WTC11 (cell line): ENCODE results near the gene LSM2. TPM values are rescaled to one million over a fixed set of nuclear protein-coding genes. Genes with fewer than 3 reads are reported as not detected.

Source experiments
- ATAC-seq: fragments of 200-7000 bp; cut with Tn5 transposase; 2 replicates; pipeline ENCODE4 v1.10.0; 2021; ENCODE audit warnings: mild to moderate bottlenecking, moderate library complexity
- CTCF ChIA-PET: fragments of 300-600 bp; sonication (Branson Sonifier 250); formaldehyde crosslinking; loops from one replicate; lab custom pipeline; 2021; ENCODE audit warnings: antibody characterized with exemption; lab: Charles Lee
- POLR2A ChIA-PET: fragments of 350-600 bp; sonication (Branson Sonifier 250); formaldehyde crosslinking; loops from one replicate; lab custom pipeline; 2021; ENCODE audit warnings: antibody characterized with exemption; lab: Charles Lee
- DNase-seq: peaks from one replicate; pipeline ENCODE4 v3.0.0; 2021; ENCODE audit warnings: low spot score
- H3K27ac Mint-ChIP-seq: 2 replicates; pipeline ENCODE4 v1.8.0; 2021; ENCODE audit warnings: mixed read lengths
- H3K27me3 Mint-ChIP-seq: 2 replicates; pipeline ENCODE4 v1.8.0; 2021; ENCODE audit warnings: low read depth, mild to moderate bottlenecking, moderate library complexity, mixed read lengths
- H3K36me3 Mint-ChIP-seq: 2 replicates; pipeline ENCODE4 v1.8.0; 2021; ENCODE audit warnings: mixed read lengths
- H3K4me1 Mint-ChIP-seq: 2 replicates; pipeline ENCODE4 v1.8.0; 2022; ENCODE audit warnings: mixed read lengths
- H3K4me3 Mint-ChIP-seq: 2 replicates; pipeline ENCODE4 v1.8.0; 2021; ENCODE audit warnings: mild to moderate bottlenecking, moderate library complexity, mixed read lengths
- H3K9me3 Mint-ChIP-seq: 2 replicates; pipeline ENCODE4 v1.8.0; 2021; ENCODE audit warnings: mixed read lengths
- ATF1 ChIP-seq: sonication (generic); formaldehyde crosslinking; IDR thresholded peaks from 2 replicates; pipeline ENCODE4 v1.8.1; 2023; ENCODE audit warnings: mild to moderate bottlenecking, moderate library complexity, missing genetic modification reagents
- ELF4 ChIP-seq: sonication (generic); formaldehyde crosslinking; IDR thresholded peaks from 2 replicates; pipeline ENCODE4 v1.8.1; 2022; ENCODE audit warnings: low read depth, mild to moderate bottlenecking, moderate library complexity, missing genetic modification reagents
- EMX1 ChIP-seq: fragments of 250-450 bp; sonication (Bioruptor Pico); IDR thresholded peaks from 2 replicates; pipeline ENCODE4 v1.8.0; 2021; ENCODE audit warnings: mild to moderate bottlenecking
- FOXP1 ChIP-seq: sonication (generic); formaldehyde crosslinking; IDR thresholded peaks from 2 replicates; pipeline ENCODE4 v1.8.0; 2022; ENCODE audit warnings: missing genetic modification reagents, mild to moderate bottlenecking, moderate library complexity, borderline replicate concordance
- GTF2I ChIP-seq: fragments of 250-450 bp; sonication (Bioruptor Pico); conservative IDR thresholded peaks from 2 replicates; pipeline ENCODE4 v1.4.0; 2021; ENCODE audit warnings: mild to moderate bottlenecking
- IRF2 ChIP-seq: sonication (generic); formaldehyde crosslinking; IDR thresholded peaks from 2 replicates; pipeline ENCODE4 v1.8.0; 2022; ENCODE audit warnings: low read depth, missing genetic modification reagents, borderline replicate concordance
- NR2C2 ChIP-seq: sonication (generic); formaldehyde crosslinking; IDR thresholded peaks from 2 replicates; pipeline ENCODE4 v1.8.0; 2022; ENCODE audit warnings: mild to moderate bottlenecking, missing genetic modification reagents
- NR3C1 ChIP-seq: sonication (generic); formaldehyde crosslinking; conservative IDR thresholded peaks from 2 replicates; pipeline ENCODE4 v1.8.1; 2023; ENCODE audit warnings: low read depth, mild to moderate bottlenecking, missing genetic modification reagents
- RORB ChIP-seq: fragments of 250-450 bp; sonication (Bioruptor Pico); IDR thresholded peaks from 2 replicates; pipeline ENCODE4 v1.9.0; 2021; ENCODE audit warnings: mild to moderate bottlenecking
- SMAD3 ChIP-seq: sonication (generic); formaldehyde crosslinking; IDR thresholded peaks from 2 replicates; pipeline ENCODE4 v1.8.0; 2022; ENCODE audit warnings: missing genetic modification reagents, mild to moderate bottlenecking, borderline replicate concordance
- TEAD4 ChIP-seq: sonication (generic); formaldehyde crosslinking; IDR thresholded peaks from 2 replicates; pipeline ENCODE4 v1.8.0; 2022; ENCODE audit warnings: mild to moderate bottlenecking, missing genetic modification reagents
- ZNF121 ChIP-seq: sonication (generic); formaldehyde crosslinking; IDR thresholded peaks from 2 replicates; pipeline ENCODE4 v1.8.0; 2023; ENCODE audit warnings: missing genetic modification reagents
- ZNF423 ChIP-seq: fragments of 250-450 bp; sonication (Bioruptor Pico); IDR thresholded peaks from 2 replicates; pipeline ENCODE4 v2.1.2; 2022; ENCODE audit warnings: mild to moderate bottlenecking, moderate library complexity
- total RNA-seq: library from RNA; stranded (reverse); gene quantifications from 3 replicates; pipeline ENCODE4 v1.2.3, GENCODE V29; 2021
- TF ChIP-seq, protein P1 (sequence below): sonication (generic); formaldehyde crosslinking; IDR thresholded peaks from 2 replicates; pipeline ENCODE4 v1.8.0; 2023; ENCODE audit warnings: missing genetic modification reagents
- TF ChIP-seq, protein P2 (sequence below): fragments of 250-450 bp; sonication (Bioruptor Pico); IDR thresholded peaks from 2 replicates; pipeline ENCODE4 v1.9.0; 2021; ENCODE audit warnings: mild to moderate bottlenecking, borderline replicate concordance
- TF ChIP-seq, protein P3 (sequence below): sonication (generic); formaldehyde crosslinking; IDR thresholded peaks from 2 replicates; pipeline ENCODE4 v1.8.1; 2023; ENCODE audit warnings: mild to moderate bottlenecking, moderate library complexity, missing genetic modification reagents
- TF ChIP-seq, protein P4 (sequence below): fragments of 250-450 bp; sonication (Bioruptor Pico); IDR thresholded peaks from 2 replicates; pipeline ENCODE4 v1.8.0; 2021; ENCODE audit warnings: mild to moderate bottlenecking
- TF ChIP-seq, protein P5 (sequence below): sonication (generic); formaldehyde crosslinking; IDR thresholded peaks from 2 replicates; pipeline ENCODE4 v1.8.1; 2023; ENCODE audit warnings: mild to moderate bottlenecking, missing genetic modification reagents
- TF ChIP-seq, protein P6 (sequence below): sonication (generic); formaldehyde crosslinking; IDR thresholded peaks from 2 replicates; pipeline ENCODE4 v1.8.1; 2022; ENCODE audit warnings: low read depth, mild to moderate bottlenecking, moderate library complexity, missing genetic modification reagents, borderline replicate concordance

Gene LSM2
- total RNA-seq, 1 experiment from 2014 or later: 104 TPM

DNA sequence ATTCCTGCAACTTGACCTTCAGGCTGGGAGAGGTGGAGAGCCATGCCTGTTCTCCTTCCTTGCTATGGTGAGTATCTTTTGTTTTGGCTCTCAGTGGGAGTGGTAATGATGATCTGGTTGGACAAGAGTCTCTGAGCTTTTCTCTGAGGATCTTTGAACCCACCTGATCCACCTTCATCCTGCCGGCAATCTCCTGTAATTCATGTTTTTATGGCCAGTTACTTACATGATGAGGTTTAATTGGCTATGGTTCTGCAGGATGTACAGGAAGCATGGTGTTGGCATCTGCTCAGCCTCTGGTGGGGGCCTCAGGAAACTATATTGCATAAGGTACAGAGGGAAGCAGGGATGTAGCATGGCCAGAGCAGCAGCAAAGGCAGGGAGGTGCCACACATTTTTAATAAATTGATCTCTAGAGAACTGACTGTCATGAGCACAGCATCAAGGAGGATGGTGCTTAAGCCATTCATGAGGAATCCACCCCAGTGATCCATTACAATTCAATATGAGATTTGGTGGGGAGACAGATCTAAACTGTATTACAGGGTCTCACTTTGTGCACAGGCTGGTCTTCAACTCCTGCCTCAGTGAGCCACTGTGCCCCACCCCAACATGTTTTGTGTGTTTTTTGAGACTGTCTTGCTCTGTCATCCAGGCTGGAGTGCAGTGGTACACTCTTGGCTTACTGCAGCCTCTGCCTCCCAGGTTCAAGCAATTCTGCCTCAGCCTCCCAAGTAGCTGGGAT is 30.8 kb upstream of the LSM2 start:
- ATAC-seq: no peak
- Mint-ChIP-seq H3K36me3 (peaks cover 64% of the 10 kb centered on the region), H3K27ac (peak overlapping the region; percentile 100), H3K27me3 (no peaks in the 10 kb centered on the region), H3K4me3 (peak overlapping the region; percentile 99), H3K4me1 (peaks cover 28% of the 10 kb centered on the region), H3K9me3 (no peaks in the 10 kb centered on the region)
- CTCF ChIA-PET: interaction anchor here (0.7 to 1.3 kb wide), 2 partner anchors 42 to 46 kb away, joined by 3 read pairs; partner anchors contain the start of gene VARS1
- TF ChIP-seq SMAD3: no peak
- TF ChIP-seq, protein P1, sequence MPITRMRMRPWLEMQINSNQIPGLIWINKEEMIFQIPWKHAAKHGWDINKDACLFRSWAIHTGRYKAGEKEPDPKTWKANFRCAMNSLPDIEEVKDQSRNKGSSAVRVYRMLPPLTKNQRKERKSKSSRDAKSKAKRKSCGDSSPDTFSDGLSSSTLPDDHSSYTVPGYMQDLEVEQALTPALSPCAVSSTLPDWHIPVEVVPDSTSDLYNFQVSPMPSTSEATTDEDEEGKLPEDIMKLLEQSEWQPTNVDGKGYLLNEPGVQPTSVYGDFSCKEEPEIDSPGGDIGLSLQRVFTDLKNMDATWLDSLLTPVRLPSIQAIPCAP (CRISPR knock-in tag): no peak
- TF ChIP-seq NR3C1 (CRISPR knock-in tag): no peak
- TF ChIP-seq, protein P2, sequence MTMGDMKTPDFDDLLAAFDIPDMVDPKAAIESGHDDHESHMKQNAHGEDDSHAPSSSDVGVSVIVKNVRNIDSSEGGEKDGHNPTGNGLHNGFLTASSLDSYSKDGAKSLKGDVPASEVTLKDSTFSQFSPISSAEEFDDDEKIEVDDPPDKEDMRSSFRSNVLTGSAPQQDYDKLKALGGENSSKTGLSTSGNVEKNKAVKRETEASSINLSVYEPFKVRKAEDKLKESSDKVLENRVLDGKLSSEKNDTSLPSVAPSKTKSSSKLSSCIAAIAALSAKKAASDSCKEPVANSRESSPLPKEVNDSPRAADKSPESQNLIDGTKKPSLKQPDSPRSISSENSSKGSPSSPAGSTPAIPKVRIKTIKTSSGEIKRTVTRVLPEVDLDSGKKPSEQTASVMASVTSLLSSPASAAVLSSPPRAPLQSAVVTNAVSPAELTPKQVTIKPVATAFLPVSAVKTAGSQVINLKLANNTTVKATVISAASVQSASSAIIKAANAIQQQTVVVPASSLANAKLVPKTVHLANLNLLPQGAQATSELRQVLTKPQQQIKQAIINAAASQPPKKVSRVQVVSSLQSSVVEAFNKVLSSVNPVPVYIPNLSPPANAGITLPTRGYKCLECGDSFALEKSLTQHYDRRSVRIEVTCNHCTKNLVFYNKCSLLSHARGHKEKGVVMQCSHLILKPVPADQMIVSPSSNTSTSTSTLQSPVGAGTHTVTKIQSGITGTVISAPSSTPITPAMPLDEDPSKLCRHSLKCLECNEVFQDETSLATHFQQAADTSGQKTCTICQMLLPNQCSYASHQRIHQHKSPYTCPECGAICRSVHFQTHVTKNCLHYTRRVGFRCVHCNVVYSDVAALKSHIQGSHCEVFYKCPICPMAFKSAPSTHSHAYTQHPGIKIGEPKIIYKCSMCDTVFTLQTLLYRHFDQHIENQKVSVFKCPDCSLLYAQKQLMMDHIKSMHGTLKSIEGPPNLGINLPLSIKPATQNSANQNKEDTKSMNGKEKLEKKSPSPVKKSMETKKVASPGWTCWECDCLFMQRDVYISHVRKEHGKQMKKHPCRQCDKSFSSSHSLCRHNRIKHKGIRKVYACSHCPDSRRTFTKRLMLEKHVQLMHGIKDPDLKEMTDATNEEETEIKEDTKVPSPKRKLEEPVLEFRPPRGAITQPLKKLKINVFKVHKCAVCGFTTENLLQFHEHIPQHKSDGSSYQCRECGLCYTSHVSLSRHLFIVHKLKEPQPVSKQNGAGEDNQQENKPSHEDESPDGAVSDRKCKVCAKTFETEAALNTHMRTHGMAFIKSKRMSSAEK (CRISPR knock-in tag): peak; percentile 13; the same call in 1 of the 2 replicates
- TF ChIP-seq EMX1 (CRISPR knock-in tag): peak; percentile 46; the same call in 1 of the 2 replicates
- TF ChIP-seq ATF1: no peak
- POLR2A ChIA-PET: interaction anchor here (1.6 kb wide), 1 partner anchor 22 kb away, joined by 4 read pairs; the partner anchor contains the start of genes HSPA1A and HSPA1L
- DNase-seq: no peak

DNA sequence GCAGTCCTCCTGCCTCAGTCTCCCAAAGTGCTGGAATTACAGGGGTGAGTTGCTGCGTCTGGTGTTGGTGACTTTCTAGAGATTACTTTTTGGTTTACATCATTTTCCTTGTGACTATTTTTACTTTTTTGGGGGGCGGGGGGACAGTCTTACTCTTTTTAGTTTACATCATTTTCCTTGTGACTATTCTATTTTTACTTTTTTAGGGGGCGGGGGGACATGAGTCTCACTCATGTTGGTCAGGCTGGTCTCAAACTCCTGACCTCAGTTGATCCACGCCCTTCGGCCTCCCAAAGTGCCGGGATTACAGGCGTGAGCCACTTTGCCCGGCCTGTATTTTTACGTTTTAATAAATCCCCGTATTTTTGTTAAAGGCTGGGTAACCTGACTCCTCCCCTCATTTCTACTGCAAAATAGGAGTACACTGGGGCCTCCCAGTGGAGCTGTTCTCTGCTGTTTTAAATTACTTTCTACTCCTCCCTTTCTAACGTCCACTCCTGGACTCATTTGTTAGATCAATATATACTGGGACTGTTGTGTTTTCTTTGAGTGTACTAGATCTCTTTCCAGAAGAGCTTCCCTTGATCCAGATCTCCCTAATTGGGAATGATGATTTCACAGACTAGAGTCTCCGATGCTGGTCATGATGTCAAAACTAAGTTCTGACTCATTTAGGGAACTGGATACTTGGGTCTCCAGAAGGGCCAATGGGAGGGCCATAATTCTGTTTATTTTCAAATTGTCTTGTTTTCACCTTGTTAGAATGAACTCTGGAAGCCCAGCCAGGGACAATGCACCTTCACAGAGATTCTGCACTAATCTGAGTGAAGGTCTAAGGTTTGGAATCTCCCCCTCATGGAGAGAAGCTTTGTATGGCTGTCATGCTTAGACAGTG is 30.0 kb upstream of the LSM2 start:
- H3K4me3 Mint-ChIP-seq: peak overlapping the region; percentile 99
- H3K27me3 Mint-ChIP-seq: no peaks in the 10 kb centered on the region
- ATAC-seq: no peak
- H3K9me3 Mint-ChIP-seq: no peaks in the 10 kb centered on the region
- ChIA-PET POLR2A (interaction anchor here (1.6 kb wide), 1 partner anchor 21 kb away, joined by 4 read pairs; the partner anchor contains the start of genes HSPA1A and HSPA1L), CTCF (interaction anchor here (0.7 to 2.1 kb wide), 2 partner anchors 26 to 45 kb away, joined by 3 to 6 read pairs; partner anchors contain the start of gene NEU1)
- DNase-seq: no peak
- peak overlapping the region; percentile 100 for H3K27ac Mint-ChIP-seq
- H3K36me3 Mint-ChIP-seq: peaks cover 64% of the 10 kb centered on the region
- H3K4me1 Mint-ChIP-seq: peaks cover 28% of the 10 kb centered on the region
- TF ChIP-seq TEAD4 (CRISPR knock-in tag) (no peak), GTF2I (CRISPR knock-in tag) (no peak), IRF2 (CRISPR knock-in tag) (no peak), RORB (no peak), NR2C2 (CRISPR knock-in tag) (no peak), FOXP1 (CRISPR knock-in tag) (no peak), ELF4 (no peak), ZNF121 (CRISPR knock-in tag) (no peak), ZNF423 (CRISPR knock-in tag) (no peak)
- TF ChIP-seq, protein P3, sequence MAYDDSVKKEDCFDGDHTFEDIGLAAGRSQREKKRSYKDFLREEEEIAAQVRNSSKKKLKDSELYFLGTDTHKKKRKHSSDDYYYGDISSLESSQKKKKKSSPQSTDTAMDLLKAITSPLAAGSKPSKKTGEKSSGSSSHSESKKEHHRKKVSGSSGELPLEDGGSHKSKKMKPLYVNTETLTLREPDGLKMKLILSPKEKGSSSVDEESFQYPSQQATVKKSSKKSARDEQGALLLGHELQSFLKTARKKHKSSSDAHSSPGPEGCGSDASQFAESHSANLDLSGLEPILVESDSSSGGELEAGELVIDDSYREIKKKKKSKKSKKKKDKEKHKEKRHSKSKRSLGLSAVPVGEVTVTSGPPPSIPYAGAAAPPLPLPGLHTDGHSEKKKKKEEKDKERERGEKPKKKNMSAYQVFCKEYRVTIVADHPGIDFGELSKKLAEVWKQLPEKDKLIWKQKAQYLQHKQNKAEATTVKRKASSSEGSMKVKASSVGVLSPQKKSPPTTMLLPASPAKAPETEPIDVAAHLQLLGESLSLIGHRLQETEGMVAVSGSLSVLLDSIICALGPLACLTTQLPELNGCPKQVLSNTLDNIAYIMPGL (CRISPR knock-in tag): no peak
- TF ChIP-seq, protein P4, sequence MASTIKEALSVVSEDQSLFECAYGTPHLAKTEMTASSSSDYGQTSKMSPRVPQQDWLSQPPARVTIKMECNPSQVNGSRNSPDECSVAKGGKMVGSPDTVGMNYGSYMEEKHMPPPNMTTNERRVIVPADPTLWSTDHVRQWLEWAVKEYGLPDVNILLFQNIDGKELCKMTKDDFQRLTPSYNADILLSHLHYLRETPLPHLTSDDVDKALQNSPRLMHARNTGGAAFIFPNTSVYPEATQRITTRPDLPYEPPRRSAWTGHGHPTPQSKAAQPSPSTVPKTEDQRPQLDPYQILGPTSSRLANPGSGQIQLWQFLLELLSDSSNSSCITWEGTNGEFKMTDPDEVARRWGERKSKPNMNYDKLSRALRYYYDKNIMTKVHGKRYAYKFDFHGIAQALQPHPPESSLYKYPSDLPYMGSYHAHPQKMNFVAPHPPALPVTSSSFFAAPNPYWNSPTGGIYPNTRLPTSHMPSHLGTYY (CRISPR knock-in tag): no peak
- TF ChIP-seq, protein P5, sequence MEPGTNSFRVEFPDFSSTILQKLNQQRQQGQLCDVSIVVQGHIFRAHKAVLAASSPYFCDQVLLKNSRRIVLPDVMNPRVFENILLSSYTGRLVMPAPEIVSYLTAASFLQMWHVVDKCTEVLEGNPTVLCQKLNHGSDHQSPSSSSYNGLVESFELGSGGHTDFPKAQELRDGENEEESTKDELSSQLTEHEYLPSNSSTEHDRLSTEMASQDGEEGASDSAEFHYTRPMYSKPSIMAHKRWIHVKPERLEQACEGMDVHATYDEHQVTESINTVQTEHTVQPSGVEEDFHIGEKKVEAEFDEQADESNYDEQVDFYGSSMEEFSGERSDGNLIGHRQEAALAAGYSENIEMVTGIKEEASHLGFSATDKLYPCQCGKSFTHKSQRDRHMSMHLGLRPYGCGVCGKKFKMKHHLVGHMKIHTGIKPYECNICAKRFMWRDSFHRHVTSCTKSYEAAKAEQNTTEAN: no peak
- TF ChIP-seq, protein P6, sequence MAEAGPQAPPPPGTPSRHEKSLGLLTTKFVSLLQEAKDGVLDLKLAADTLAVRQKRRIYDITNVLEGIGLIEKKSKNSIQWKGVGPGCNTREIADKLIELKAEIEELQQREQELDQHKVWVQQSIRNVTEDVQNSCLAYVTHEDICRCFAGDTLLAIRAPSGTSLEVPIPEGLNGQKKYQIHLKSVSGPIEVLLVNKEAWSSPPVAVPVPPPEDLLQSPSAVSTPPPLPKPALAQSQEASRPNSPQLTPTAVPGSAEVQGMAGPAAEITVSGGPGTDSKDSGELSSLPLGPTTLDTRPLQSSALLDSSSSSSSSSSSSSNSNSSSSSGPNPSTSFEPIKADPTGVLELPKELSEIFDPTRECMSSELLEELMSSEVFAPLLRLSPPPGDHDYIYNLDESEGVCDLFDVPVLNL: no peak
